ENCODE data around the gene RIC8B. TPM values are rescaled to one million over a fixed set of nuclear protein-coding genes. Genes with fewer than 3 reads are reported as not detected.

Gene RIC8B
- total RNA-seq, 1 donor from 2014 or later: 33.8 TPM

- H3K4me1 Mint-ChIP-seq: peaks cover 45% of the 10 kb centered on the region
- no peak overlapping the region for H3K4me3 Mint-ChIP-seq
- peaks cover 15% of the 10 kb centered on the region for H3K36me3 Mint-ChIP-seq (ENCODE audit: low read depth)
- no peaks in the 10 kb centered on the region for H3K27me3 Mint-ChIP-seq (ENCODE audit: low read depth)
- H3K27ac Mint-ChIP-seq (ENCODE audit: unreplicated experiment): no peak overlapping the region
- no peak for DNase-seq (ENCODE audit: low read depth, low spot score)
- no peaks in the 10 kb centered on the region for H3K9me3 Mint-ChIP-seq
- TF ChIP-seq, protein P1, sequence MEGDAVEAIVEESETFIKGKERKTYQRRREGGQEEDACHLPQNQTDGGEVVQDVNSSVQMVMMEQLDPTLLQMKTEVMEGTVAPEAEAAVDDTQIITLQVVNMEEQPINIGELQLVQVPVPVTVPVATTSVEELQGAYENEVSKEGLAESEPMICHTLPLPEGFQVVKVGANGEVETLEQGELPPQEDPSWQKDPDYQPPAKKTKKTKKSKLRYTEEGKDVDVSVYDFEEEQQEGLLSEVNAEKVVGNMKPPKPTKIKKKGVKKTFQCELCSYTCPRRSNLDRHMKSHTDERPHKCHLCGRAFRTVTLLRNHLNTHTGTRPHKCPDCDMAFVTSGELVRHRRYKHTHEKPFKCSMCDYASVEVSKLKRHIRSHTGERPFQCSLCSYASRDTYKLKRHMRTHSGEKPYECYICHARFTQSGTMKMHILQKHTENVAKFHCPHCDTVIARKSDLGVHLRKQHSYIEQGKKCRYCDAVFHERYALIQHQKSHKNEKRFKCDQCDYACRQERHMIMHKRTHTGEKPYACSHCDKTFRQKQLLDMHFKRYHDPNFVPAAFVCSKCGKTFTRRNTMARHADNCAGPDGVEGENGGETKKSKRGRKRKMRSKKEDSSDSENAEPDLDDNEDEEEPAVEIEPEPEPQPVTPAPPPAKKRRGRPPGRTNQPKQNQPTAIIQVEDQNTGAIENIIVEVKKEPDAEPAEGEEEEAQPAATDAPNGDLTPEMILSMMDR (conservative IDR thresholded peaks at IDR 0.05): no peak
Observed at GRCh38 chr12:106870116-106870515, 95.6 kb downstream of the RIC8B start.

DNA sequence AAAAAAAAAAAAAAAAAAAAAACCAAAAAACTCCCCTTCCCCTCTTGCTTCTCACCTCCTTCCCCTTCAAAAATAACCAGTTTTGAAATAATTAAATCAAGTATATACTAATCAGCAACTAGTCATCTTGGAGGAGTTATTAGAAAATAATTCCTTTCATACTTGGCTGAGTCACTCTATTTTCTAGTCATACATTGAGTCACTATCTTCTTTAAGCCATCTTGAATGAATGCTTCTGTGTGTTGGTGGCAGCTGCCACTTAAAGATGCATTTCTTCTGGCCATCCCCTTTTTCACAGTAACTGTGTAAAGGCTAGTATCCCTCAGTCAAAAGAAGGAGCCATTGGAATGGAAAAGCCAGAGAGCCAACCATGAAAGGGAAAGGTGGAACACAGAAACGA is 97.0 kb downstream of the RIC8B start:
- H3K36me3 Mint-ChIP-seq (ENCODE audit: low read depth): peaks cover 15% of the 10 kb centered on the region
- no peaks in the 10 kb centered on the region for H3K27me3 Mint-ChIP-seq (ENCODE audit: low read depth)
- H3K4me1 Mint-ChIP-seq: peaks cover 35% of the 10 kb centered on the region
- no peak overlapping the region for H3K27ac Mint-ChIP-seq (ENCODE audit: unreplicated experiment)
- no peaks in the 10 kb centered on the region for H3K9me3 Mint-ChIP-seq
- no peak for DNase-seq (ENCODE audit: low read depth, low spot score)
- TF ChIP-seq, protein P1 (conservative IDR thresholded peaks at IDR 0.05): no peak
- no peak overlapping the region for H3K4me3 Mint-ChIP-seq

DNA sequence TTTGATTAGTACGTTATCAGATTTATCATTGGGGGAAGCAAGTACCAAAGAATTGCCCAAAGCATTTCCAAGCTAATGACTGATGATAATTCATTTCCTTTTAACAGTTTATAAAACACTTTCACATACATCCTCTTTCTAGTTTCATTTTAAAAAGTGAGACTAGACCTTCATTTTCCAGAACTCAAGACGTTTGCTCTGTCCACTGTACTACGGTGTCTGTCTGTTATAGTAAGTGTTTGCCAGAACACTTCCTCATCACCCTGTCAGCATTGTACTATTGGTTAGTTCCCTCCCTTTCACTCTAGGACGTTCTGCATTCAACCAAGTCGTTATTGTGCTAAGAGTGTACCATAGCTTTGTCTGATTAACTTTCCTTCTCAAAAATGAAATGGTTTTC is 99.5 kb downstream of the RIC8B start:
- H3K9me3 Mint-ChIP-seq: no peaks in the 10 kb centered on the region
- no peak for DNase-seq (ENCODE audit: low read depth, low spot score)
- TF ChIP-seq, protein P1 (conservative IDR thresholded peaks at IDR 0.05): no peak
- no peaks in the 10 kb centered on the region for H3K27me3 Mint-ChIP-seq (ENCODE audit: low read depth)
- no peak overlapping the region for H3K4me3 Mint-ChIP-seq
- H3K4me1 Mint-ChIP-seq: peaks cover 30% of the 10 kb centered on the region
- peaks cover 15% of the 10 kb centered on the region for H3K36me3 Mint-ChIP-seq (ENCODE audit: low read depth)
- H3K27ac Mint-ChIP-seq (ENCODE audit: unreplicated experiment): no peak overlapping the region

- no peak for DNase-seq (ENCODE audit: low read depth, low spot score)
- Mint-ChIP-seq H3K27ac (ENCODE audit: unreplicated experiment) (no peak overlapping the region), H3K9me3 (peaks cover 3% of the 10 kb centered on the region), H3K27me3 (ENCODE audit: low read depth) (no peaks in the 10 kb centered on the region), H3K4me1 (peaks cover 29% of the 10 kb centered on the region), H3K36me3 (ENCODE audit: low read depth) (peaks cover 14% of the 10 kb centered on the region), H3K4me3 (no peak overlapping the region)
- TF ChIP-seq, protein P1 (conservative IDR thresholded peaks at IDR 0.05): no peak
Observed at GRCh38 chr12:106878804-106879203, 104.3 kb downstream of the RIC8B start.

DNA sequence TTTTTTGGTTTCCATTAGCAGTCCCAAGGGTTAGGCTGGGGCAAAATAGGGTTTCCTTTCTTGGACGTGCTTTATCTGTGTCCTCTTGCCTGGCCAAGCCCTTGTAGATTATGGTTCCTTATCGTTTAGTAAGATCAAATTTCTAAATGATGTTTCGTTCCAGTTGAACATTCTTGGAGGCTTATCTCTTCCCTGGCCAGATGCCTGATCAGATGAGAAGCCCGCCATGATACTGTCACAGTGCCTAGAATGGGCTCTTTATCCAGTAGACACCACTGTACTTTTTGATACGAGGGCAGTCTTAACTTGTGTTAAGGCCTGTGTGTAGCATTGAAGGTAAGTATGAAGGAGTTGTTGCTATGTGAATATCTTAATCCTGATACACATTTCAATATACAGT is 105.1 kb downstream of the RIC8B start:
- Mint-ChIP-seq H3K36me3 (ENCODE audit: low read depth) (peaks cover 17% of the 10 kb centered on the region), H3K4me3 (no peak overlapping the region), H3K27me3 (ENCODE audit: low read depth) (no peaks in the 10 kb centered on the region), H3K27ac (ENCODE audit: unreplicated experiment) (no peak overlapping the region), H3K9me3 (peaks cover 3% of the 10 kb centered on the region), H3K4me1 (peaks cover 35% of the 10 kb centered on the region)
- TF ChIP-seq, protein P1 (conservative IDR thresholded peaks at IDR 0.05): no peak
- no peak for DNase-seq (ENCODE audit: low read depth, low spot score)

GRCh38 chr12:106883426-106883825 is 108.9 kb downstream of the RIC8B start:
- TF ChIP-seq, protein P1 (conservative IDR thresholded peaks at IDR 0.05): no peak
- Mint-ChIP-seq H3K4me1 (peaks cover 65% of the 10 kb centered on the region), H3K27me3 (ENCODE audit: low read depth) (no peaks in the 10 kb centered on the region), H3K9me3 (peaks cover 3% of the 10 kb centered on the region), H3K4me3 (no peak overlapping the region), H3K27ac (ENCODE audit: unreplicated experiment) (peak overlapping the region; percentile 53), H3K36me3 (ENCODE audit: low read depth) (peaks cover 20% of the 10 kb centered on the region)
- no peak for DNase-seq (ENCODE audit: low read depth, low spot score)

Measured in neural crest cell (in vitro differentiated cells).